HepG2 (cell line): ENCODE data around the gene SPATA21. TPM values are rescaled to one million over a fixed set of nuclear protein-coding genes. Genes with fewer than 3 reads are reported as not detected.
A peak's percentile ranks its signal among the peaks of the same experiment; 100 is the strongest.

ENCODE experiments used
- CHD4 ChIP-seq: fragments of 200-600 bp; sonication (generic); IDR thresholded peaks from 2 replicates; pipeline ENCODE4 v1.7.0; 2017; ENCODE audit warnings: mild to moderate bottlenecking, low read length, borderline replicate concordance
- ESRRA ChIP-seq: sonication (generic); formaldehyde crosslinking; IDR thresholded peaks from 2 replicates; pipeline ENCODE4 v1.5.1; 2020; ENCODE audit warnings: mild to moderate bottlenecking, low read depth, missing genetic modification reagents
- FOSL1 ChIP-seq: sonication (generic); formaldehyde crosslinking; IDR thresholded peaks from 2 replicates; pipeline ENCODE4 v1.9.0; 2021; ENCODE audit warnings: missing genetic modification reagents, borderline replicate concordance
- GPN1 ChIP-seq: sonication (generic); formaldehyde crosslinking; IDR thresholded peaks from 2 replicates; pipeline ENCODE4 v1.5.1; 2020; ENCODE audit warnings: missing genetic modification reagents, borderline replicate concordance
- JDP2 ChIP-seq: sonication (generic); formaldehyde crosslinking; IDR thresholded peaks from 2 replicates; pipeline ENCODE4 v1.8.1; 2022; ENCODE audit warnings: missing genetic modification reagents, borderline replicate concordance
- KLF16 ChIP-seq, 2 experiments: sonication (generic) in 1 of 2; formaldehyde crosslinking in 1 of 2; IDR thresholded peaks; 2 replicates each; pipeline versions ENCODE4 v1.6.1 to v1.8.0; 2016 to 2023; ENCODE audit warnings: missing genetic modification reagents in 2 of 2, missing compliant biosample characterization in 1 of 2
- LCORL ChIP-seq, 2 experiments: fragments of 450-650 bp in 1 of 2; sonication (generic) in 1 of 2; formaldehyde crosslinking in 1 of 2; IDR thresholded peaks; 2 replicates each; pipeline versions ENCODE4 v1.5.0 to v1.6.1; 2017 to 2020; ENCODE audit warnings: antibody characterized with exemption in 1 of 2, missing genetic modification reagents in 1 of 2
- MBD4 ChIP-seq: IDR thresholded peaks from 2 replicates; pipeline ENCODE4 v1.6.1; 2012; ENCODE audit warnings: low read length, inconsistent platforms, borderline replicate concordance
- MTA3 ChIP-seq: sonication (generic); formaldehyde crosslinking; IDR thresholded peaks from 2 replicates; pipeline ENCODE4 v1.4.0; 2020; ENCODE audit warnings: missing genetic modification reagents
- NCOA1 ChIP-seq: sonication (generic); formaldehyde crosslinking; IDR thresholded peaks from 2 replicates; pipeline ENCODE4 v1.9.0; 2021; ENCODE audit warnings: missing genetic modification reagents
- NFE2L1 ChIP-seq: sonication (generic); formaldehyde crosslinking; IDR thresholded peaks from 2 replicates; pipeline ENCODE4 v1.4.0; 2020; ENCODE audit warnings: missing genetic modification reagents, mild to moderate bottlenecking, borderline replicate concordance
- NFKBIZ ChIP-seq: IDR thresholded peaks from 2 replicates; pipeline ENCODE4 v1.6.1; 2018; ENCODE audit warnings: missing genetic modification reagents, missing compliant biosample characterization
- SMAD1 ChIP-seq: sonication (generic); formaldehyde crosslinking; IDR thresholded peaks from 2 replicates; pipeline ENCODE4 v1.4.0; 2020; ENCODE audit warnings: missing genetic modification reagents, low read depth, mild to moderate bottlenecking, borderline replicate concordance
- SNAPC2 ChIP-seq: sonication (generic); formaldehyde crosslinking; IDR thresholded peaks from 2 replicates; pipeline ENCODE4 v1.8.1; 2022; ENCODE audit warnings: mild to moderate bottlenecking, missing genetic modification reagents
- SP4 ChIP-seq: sonication (generic); formaldehyde crosslinking; IDR thresholded peaks from 2 replicates; pipeline ENCODE4 v1.8.1; 2023; ENCODE audit warnings: mild to moderate bottlenecking, missing genetic modification reagents
- ZFP90 ChIP-seq: sonication (generic); formaldehyde crosslinking; IDR thresholded peaks from 2 replicates; pipeline ENCODE4 v1.8.0; 2022; ENCODE audit warnings: missing genetic modification reagents, mild to moderate bottlenecking, inconsistent platforms, borderline replicate concordance
- ZKSCAN8 ChIP-seq: IDR thresholded peaks from 2 replicates; pipeline ENCODE4 v1.6.1; 2016; ENCODE audit warnings: borderline replicate concordance, missing genetic modification reagents, missing compliant biosample characterization
- ZNF124 ChIP-seq: sonication (generic); formaldehyde crosslinking; IDR thresholded peaks from 2 replicates; pipeline ENCODE4 v1.4.0; 2020; ENCODE audit warnings: missing genetic modification reagents
- ZNF180 ChIP-seq: sonication (generic); formaldehyde crosslinking; IDR thresholded peaks from 2 replicates; pipeline ENCODE4 v1.4.0; 2020; ENCODE audit warnings: low read depth, missing genetic modification reagents, borderline replicate concordance
- ZNF24 ChIP-seq: fragments of 450-650 bp; IDR thresholded peaks from 2 replicates; pipeline ENCODE4 v1.6.1; 2017; ENCODE audit warnings: antibody characterized with exemption, mild to moderate bottlenecking
- ZNF274 ChIP-seq: sonication (generic); formaldehyde crosslinking; IDR thresholded peaks from 2 replicates; pipeline ENCODE4 v1.5.1; 2020; ENCODE audit warnings: mild to moderate bottlenecking, missing genetic modification reagents
- ZNF337 ChIP-seq: sonication (generic); formaldehyde crosslinking; IDR thresholded peaks from 2 replicates; pipeline ENCODE4 v1.5.1; 2020; ENCODE audit warnings: missing genetic modification reagents, low read depth, mild to moderate bottlenecking, borderline replicate concordance
- ZNF354B ChIP-seq: sonication (generic); formaldehyde crosslinking; IDR thresholded peaks from 2 replicates; pipeline ENCODE4 v1.8.0; 2022; ENCODE audit warnings: mild to moderate bottlenecking, missing genetic modification reagents
- ZNF572 ChIP-seq: sonication (generic); formaldehyde crosslinking; IDR thresholded peaks from 2 replicates; pipeline ENCODE4 v1.5.1; 2020; ENCODE audit warnings: mild to moderate bottlenecking, missing genetic modification reagents
- ZNF780A ChIP-seq: sonication (generic); formaldehyde crosslinking; IDR thresholded peaks from 2 replicates; pipeline ENCODE4 v1.8.0; 2022; ENCODE audit warnings: mild to moderate bottlenecking, missing genetic modification reagents, moderate library complexity
- polyA plus RNA-seq, 8 experiments: library from polyadenylated mRNA; depleted of rRNA in 3 of 8; stranded (reverse) in 7 of 8; unstranded in 1 of 8; fragments of >200 nt; fragmentation: Illumina TruSeq in 4 of 8; extraction: Trizol in 4 of 8; gene quantifications; 2 replicates each; pipeline versions ENCODE4 v1.2.1 to v1.2.3, GENCODE V29; 2011 to 2016; ENCODE audit warnings: low read depth in 4 of 8, missing spikeins in 1 of 8, mixed read lengths in 1 of 8; ENCODE audit not compliant: insufficient read depth in 1 of 8
- total RNA-seq, 5 experiments: library from RNA; depleted of rRNA; stranded (reverse); fragments of >200 nt; fragmentation: Illumina TruSeq; extraction: Trizol; gene quantifications; 2 replicates each; pipeline ENCODE4 v1.2.3, GENCODE V29; 2016; ENCODE audit warnings: low read depth in 1 of 5
- TF ChIP-seq, protein P1 (sequence below): sonication (generic); formaldehyde crosslinking; IDR thresholded peaks from 2 replicates; pipeline ENCODE4 v1.8.0; 2022; ENCODE audit warnings: mild to moderate bottlenecking, missing genetic modification reagents, moderate library complexity
- TF ChIP-seq, protein P2 (sequence below): sonication (generic); formaldehyde crosslinking; IDR thresholded peaks from 2 replicates; pipeline ENCODE4 v1.4.0; 2020; ENCODE audit warnings: mild to moderate bottlenecking, missing genetic modification reagents

Gene SPATA21
- total and polyA plus RNA-seq, 2 of the 13 experiments (the other 11 are each of a cell fraction or from before 2014, with no cell fraction given), result 0.80 to 1.4 TPM

GRCh38 chr1:16440470-16441281 lies 3.5 kb upstream of the SPATA21 start, which contains the start of gene NECAP2 (continued):
- TF ChIP-seq ZNF780A (CRISPR knock-in tag) (0 out of 2 replicates have a peak, but pooled peaks have one; percentile 37), ZNF24 (no peak), ZNF354B (CRISPR knock-in tag) (no peak), NCOA1 (CRISPR knock-in tag) (peak; percentile 58), ZNF180 (CRISPR knock-in tag) (no peak), SMAD1 (CRISPR knock-in tag) (no peak; the same call in 1 of the 2 replicates), ZKSCAN8 (no peak), ESRRA (CRISPR knock-in tag) (peak; percentile 70), FOSL1 (CRISPR knock-in tag) (no peak; the same call in 1 of the 2 replicates), CHD4 (no peak), SP4 (CRISPR knock-in tag) (peak; percentile 59; the same call in 1 of the 2 replicates), NFKBIZ (CRISPR knock-in tag) (peak; percentile 64; the same call in 1 of the 2 replicates), MBD4 (no peak), MTA3 (CRISPR knock-in tag) (no peak), ZNF337 (CRISPR knock-in tag) (peak; percentile 32; the same call in 1 of the 2 replicates), ZNF572 (CRISPR knock-in tag) (0 out of 2 replicates have a peak, but pooled peaks have one; percentile 4), JDP2 (CRISPR knock-in tag) (0 out of 2 replicates have a peak, but pooled peaks have one; percentile 19), NFE2L1 (peak; percentile 85; the same call in 1 of the 2 replicates), SNAPC2 (CRISPR knock-in tag) (peak; percentile 65), ZNF124 (CRISPR knock-in tag) (peak; percentile 86), GPN1 (no peak), KLF16 (CRISPR knock-in tag; IDR thresholded peaks at IDR 0.05) (peak in 1 of 2 experiments; percentile 89; a peak in 2 of 4 replicates), ZNF274 (CRISPR knock-in tag) (no peak), ZFP90 (CRISPR knock-in tag) (peak; percentile 61; the same call in 1 of the 2 replicates), LCORL (IDR thresholded peaks at IDR 0.05) (no peak), LCORL (CRISPR knock-in tag; IDR thresholded peaks at IDR 0.05) (peak; percentile 86)
- TF ChIP-seq, protein P1, sequence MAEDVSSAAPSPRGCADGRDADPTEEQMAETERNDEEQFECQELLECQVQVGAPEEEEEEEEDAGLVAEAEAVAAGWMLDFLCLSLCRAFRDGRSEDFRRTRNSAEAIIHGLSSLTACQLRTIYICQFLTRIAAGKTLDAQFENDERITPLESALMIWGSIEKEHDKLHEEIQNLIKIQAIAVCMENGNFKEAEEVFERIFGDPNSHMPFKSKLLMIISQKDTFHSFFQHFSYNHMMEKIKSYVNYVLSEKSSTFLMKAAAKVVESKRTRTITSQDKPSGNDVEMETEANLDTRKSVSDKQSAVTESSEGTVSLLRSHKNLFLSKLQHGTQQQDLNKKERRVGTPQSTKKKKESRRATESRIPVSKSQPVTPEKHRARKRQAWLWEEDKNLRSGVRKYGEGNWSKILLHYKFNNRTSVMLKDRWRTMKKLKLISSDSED (CRISPR knock-in tag), result 0 out of 2 replicates have a peak, but pooled peaks have one; percentile 41
- TF ChIP-seq, protein P2, sequence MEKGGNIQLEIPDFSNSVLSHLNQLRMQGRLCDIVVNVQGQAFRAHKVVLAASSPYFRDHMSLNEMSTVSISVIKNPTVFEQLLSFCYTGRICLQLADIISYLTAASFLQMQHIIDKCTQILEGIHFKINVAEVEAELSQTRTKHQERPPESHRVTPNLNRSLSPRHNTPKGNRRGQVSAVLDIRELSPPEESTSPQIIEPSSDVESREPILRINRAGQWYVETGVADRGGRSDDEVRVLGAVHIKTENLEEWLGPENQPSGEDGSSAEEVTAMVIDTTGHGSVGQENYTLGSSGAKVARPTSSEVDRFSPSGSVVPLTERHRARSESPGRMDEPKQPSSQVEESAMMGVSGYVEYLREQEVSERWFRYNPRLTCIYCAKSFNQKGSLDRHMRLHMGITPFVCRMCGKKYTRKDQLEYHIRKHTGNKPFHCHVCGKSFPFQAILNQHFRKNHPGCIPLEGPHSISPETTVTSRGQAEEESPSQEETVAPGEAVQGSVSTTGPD (CRISPR knock-in tag), result peak; percentile 78; the same call in 1 of the 2 replicates
